AML-193 (cell line): ENCODE measurements around the gene ALOX12B.

Experiments used
- DNase-seq, 2 experiments: peaks; one replicate each; lab custom pipeline; 2025; lab: John Stamatoyannopoulos, UW

ALOX12B gene

DNA sequence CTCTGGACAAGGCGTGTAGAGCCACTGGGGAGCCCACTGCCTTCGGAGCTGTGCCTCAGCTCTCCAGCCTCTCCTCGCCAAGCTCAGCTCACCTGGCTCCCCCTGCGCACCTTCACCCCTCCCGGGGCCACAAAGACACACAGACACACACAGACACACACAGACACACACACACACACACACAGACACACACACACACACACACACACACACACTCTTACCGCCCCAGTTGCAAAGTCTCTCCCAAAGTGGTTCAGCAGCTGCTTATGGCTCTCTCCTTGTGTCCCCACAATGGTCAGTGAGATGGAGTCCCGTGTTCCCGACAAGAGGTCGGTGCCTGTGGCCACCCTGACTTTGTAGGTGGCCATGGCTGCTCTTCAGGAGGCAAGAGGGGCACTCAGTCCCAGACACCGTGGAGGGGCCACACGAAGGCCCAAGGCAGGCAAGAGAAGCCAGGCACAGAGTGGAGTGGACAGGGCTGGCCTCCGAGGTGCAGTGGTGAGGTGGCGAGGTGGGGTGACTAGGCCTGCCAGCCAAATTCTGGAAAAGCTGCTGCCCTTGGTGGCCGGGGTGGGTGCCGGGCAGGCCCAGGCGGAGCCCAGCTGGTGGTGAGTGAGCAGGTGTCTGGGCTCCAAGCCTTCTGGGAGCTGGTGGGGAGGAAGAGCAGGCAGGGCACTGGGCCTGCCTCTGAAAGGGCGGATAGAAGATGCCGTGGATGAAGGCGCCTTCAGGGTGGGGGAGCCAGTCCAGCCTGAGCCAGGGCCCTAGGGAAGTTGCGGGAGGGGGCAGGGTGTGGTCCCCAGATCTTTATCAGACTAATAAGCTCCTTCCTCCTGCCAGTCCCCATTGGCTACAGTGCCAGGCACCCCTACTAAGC, at the start of gene ALOX12B:
ALOX12B (minus strand) TSS at position 642 of the 877 bp plus-strand sequence; CDS start at position 368, 274 bp downstream.
- no peak for DNase-seq

DNA sequence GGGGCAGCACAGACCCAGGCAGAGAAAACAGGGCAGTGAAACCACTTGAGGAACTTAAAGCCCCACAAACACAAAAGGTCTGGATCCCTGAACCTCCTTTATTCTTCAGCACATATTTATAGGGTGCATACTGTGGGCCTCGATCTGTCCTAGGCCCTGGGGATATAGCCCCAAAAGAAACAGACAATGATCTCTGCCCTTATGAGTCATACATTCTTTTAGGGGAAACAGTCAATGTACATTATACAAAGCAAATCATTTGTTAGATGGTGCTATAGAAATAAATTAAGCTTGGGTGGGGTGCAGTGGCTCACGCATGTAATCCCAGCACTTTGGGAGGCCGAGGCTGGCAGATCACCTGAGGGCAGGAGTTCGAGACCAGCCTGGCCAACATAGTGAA, 46.4 kb upstream of the ALOX12B start:
- DNase-seq = no peak

DNA sequence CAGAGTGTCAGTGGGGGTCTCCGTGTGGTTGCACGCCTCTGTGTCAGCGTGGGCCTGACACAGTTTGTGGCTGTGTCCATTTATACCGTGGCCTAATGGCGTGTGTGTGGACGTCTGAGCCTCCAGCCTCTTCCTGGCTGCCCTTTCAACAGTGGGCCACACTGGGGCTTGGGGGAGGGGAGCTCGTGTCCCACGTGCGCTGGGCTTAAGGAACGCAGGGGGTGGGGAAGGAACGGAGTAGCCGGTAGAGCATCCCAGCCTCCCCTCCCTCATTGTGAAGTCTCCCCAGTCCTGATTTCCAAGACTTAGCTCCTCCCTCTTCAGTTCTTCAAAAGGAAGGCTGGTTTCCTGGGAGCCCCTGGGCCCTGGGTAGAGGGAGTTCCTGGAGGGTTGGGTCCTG, 45.9 kb upstream of the ALOX12B start:
- DNase-seq = no peak

DNA sequence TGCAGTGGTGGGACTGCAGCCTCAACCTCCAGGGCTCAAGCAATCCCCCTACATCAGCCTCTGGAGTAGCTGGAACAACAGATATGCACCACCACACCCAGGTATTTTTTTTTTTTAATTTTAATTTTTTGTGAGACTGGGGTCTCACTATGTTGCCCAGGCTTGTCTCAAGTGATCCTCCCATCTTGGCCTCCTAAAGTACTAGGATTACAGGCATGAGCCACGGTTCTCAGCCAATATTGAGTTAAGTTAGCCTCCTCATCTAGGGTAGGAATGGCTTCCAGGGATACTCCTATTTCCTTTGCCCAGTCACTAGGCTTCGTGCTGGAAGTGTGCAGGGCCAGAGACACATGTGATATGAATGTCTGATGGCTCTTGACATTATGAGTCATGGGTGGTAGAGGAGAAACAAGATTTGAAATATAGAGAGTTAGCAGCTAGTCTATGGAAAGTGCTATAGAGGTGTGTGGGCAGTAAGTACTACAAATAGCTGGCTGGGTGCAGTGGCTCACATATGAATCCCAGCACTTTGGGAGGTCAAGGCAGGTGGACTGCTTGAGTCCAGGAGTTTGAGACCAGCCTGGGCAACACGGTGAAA, 44.4 kb upstream of the ALOX12B start:
- DNase-seq = no peak

DNA sequence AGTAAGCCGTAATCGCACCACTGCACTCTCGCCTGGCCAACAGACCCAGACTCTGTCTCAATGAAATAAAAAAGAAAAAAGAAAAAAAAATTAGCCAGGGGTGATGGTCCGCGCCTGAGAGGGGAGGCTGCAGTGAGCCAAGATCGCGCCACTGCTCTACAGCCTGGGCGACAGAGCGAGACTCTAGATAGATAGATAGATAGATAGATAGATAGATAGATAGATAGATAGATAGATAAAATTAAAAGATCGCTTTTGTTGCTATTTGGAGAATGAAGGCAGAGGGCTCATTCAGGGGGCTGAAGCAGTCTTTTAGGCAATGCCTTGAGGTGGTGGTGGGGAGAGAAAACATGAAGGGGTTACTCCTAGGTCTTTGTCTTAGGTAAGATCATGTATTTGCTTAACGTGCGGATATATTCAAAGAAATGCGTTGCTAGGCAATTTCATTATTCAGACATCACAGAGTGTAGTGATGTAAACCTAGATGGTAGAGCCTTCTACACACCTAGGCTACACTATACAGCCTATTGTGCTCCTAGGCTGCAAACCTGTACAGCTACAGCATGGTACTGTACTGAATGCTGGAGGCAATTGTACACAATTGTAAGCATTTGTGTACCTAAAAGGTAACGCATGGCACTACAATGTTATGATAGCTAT, 40.7 kb upstream of the ALOX12B start:
- no peak for DNase-seq

DNA sequence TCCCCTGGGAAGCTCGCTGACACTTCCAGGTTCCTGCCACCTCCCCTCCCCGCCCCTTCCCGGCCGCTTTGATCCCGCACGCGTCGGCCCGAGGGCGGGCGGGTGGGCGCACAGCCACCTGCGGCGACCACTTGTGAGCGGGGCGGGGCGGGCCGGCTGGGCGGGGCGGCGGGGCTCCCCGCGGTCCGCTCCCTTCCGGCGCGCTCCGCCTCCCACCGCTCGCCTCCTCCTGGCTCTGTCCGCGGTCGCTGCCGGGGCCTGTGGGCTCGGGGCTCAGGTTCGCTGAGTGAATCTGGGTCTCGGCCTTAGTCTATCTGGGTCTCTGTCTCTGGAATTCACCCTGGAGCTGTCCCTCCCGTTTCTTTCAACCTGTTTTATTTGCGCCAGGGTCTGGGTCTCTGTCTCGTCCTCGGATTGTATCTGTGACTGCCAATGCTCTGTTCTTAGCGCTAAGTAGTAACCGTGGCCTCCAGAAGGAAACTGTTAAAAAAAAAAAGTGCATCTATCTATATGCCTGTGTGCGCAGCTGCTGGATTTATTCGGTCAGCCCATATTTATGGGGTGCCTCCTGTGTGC, 39.1 kb upstream of the ALOX12B start:
- no peak for DNase-seq

DNA sequence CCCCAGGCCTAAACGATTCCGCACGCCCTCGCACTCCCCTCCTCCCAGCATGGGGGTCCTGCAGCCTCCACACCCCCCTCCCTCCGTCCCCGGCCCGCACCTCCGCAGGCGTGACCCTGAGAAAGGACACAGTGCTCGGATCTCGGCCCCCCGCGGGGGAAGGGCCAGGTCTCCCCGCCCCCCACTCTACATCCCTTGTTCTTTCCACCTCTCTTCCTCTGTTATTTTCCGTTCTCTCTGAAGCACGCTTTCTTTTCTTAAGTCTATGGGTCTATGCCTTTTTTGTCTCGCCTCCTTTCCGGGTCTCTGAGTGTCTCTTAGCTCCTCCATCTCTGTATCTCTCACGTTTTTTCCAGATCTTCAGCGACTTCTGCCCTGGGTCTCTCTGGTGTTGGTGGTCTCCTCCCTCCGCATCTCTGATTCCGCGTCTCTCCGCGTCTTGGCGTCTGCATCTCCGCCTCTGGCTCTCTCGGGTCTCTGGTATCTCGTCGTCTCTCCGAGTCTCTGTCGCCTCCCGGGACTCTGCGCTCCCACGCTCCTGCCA, 38.5 kb upstream of the ALOX12B start:
- DNase-seq = no peak

DNA sequence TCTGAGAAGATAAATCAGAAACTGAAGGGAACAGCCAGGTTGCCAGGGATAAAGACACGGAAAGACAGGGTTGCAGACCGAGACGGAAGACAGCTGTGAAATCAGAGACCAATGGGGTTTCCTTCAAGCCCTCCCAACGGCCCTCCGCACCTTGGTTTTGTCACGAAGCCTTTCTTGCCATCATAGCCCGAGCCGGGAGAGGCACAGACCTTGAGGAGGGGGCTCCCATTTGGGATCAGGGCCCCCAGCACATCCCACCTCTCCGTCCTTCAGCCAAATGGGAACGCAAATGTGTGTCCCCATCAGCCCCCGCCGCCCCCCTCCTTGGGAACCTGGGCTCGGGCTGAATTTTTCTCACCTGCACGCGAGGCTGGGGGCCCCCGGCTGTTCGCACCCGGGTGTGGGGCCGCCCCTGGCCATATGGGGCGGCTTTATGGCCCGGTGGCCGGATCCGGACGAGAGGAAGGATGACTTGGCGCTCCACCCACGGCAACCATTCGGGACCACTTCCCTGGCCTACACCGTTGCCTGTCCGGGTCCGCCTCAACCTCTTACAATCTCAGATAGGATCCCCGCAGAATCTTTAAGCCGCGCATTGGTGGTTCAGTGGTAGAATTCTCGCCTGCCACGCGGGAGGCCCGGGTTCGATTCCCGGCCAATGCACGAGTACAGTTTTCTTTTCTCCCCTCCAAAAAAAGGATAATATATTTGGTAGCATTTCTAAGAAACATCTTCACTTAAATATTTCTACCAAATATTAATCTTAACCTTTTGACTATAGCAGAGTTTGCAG, 37.8 kb upstream of the ALOX12B start:
- peak; percentile 31 to 33 for DNase-seq

DNA sequence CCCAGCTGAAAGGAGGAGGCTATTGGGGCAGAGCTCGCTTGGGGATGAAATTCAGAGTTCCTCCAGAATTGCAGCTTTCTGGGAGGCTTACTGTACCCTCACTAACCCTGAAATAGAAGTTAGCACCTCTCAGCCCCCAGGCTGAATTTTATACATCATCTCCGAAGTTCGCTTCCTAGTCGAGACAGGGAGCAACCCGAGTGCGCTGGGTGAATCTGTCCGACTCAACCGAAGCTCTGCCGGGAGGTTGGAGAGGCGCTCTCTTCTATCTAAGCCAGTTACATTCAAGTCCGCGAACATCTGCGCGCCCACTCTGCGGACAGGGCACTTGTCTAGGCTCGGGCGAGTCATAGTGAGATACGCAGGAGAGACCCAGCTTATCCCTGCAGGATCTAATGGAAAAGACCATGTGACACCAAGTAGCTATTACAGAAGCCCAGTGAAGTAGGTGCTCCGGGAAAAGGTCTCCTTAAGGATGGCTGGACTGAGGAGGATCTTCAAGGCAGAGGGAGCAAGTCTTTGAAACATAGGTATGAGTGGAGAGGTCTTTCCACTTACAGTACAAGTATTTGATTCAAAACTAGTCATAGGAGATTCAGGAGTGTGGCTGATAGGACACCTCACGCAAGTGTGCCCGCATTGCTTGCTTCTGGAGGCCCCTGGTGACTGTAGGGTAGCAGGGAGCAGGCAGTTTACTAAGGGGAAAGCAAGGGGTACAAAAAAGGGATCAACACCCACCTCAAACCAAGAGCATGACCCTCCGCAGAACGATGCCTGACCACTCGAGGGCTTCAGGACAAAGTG, 37.0 kb upstream of the ALOX12B start:
- DNase-seq = no peak

DNA sequence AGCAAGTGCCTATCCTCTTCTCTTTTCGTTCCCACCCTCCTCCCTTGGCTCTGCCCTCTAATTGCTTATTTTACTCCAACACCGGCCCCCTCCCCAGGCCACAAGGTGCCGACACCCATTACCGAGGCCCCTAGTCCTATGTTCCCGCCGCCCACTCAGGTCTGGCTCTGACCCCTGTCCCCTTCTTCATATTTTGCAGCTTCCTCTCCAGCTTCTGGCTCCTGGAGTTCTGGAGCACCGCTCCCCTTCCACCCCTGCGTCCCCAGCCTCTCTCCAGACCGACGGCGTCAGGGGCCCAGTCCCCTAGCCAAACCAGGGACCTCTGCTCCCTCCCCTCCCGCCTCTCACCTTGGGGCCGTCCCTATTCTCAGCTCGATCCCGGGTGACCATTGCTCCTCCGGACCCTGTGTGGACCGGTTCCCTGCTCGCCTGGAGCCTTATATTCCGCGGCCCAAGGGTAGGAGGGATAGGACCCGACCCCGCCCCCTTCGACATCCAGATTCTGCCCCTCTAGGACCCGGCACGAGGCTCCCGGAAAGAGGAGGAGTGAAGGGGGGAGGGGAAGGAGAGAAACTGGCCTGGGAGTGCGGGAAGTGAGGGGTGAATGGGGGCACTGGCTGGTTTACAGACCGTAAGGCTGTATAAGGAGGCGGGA, 36.3 kb upstream of the ALOX12B start, which contains the start of gene HES7:
HES7 (minus strand) TSS at position 412 of the 655 bp plus-strand sequence; CDS start at position 390, 22 bp downstream.
- DNase-seq = no peak

DNA sequence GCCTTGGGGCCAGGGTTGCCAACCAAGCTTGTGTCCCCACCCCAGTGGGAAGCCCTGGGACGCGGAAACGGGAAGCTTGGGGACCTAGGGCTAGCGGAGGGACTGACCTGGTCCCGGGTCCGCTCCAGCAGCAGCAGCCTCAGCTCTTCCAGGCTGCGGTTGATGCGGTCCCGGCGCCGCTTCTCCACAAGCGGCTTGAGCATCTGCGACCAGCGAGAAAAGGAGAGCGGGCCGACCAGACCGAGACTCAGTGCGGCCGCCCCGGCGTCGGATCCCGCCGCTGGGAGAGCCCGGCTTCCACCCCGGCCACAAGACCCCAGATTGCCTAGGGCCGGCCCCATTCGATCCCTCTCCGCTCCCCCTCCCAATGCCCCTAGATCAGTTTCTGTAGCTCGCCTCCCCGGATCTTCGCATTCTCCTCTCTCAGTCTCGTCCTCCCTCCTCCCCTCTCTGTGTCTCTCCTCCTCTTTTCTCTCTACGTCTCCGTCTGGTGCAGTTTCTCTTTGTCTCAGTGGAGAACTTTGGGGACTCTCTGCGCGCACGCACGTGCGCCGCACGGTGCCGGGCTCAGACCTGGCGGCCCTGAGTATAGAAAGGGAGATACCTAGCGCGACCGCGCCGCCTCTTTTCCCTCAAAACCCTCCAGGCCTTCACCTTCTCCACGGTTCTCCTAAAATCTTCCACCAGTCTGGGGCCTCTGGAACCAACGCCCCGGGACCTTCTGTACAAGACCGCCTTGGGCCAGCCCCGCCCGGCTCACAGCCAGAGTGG, 35.6 kb upstream of the ALOX12B start:
- no peak for DNase-seq

DNA sequence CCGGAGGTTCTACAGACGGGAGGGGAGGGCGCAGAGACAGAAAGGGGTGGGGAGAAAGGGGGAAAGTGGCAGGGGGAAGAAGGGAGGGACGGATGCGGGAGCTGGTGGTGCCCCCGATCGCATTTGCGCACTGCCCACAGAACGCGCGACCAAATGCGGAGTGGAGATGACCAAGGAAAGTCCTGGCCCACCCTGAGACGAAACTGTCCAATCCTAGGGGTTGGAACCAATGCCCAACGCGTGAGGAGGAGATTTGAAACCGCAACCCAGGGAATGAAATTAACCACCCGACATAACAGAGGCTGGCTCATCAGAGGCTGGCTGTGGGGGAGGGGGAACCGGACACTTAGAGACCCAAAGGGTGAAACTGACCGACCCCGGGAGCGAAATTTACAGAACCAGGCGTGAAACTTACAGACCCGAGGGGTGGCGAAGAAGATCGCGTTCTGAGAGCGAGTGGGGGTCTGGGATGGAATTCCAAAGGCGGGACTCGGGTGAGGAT, 35.0 kb upstream of the ALOX12B start:
- DNase-seq = no peak

DNA sequence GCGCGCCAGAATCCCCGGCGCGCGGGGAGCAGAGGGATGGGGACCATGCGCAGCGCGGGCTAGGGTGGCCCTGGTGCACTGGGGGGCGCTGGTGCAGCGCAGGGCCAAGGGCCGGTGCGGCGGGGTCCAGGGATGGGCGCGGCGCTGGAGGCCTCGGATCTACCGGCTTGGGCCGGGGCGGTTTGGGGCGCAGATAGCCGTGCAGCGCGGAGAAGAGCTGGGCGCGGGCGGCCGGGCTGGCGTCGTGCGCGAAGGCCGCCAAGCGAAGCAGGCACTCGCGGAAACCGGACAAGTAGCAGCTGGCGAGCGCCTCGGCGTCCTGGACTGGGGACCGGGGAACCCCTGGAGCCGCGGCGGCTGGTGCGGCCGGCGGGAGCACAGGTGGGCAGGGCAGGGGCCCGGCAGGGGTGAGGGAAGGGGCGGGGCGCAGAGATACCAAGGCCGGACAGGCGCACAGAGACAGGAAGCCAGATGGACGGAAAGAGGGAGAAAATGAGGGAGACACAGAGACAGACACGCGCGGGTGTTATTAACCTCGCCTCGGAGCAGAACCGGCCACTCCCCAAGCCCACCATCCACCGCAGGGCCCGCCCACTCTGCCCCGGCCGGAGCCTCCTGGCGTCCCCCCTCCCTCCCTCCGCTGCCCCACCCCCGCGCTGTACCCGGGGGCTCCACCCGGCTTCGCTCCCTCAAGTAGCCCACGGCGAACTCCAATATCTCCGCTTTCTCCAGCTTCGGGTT, 34.3 kb upstream of the ALOX12B start:
- no peak for DNase-seq

DNA sequence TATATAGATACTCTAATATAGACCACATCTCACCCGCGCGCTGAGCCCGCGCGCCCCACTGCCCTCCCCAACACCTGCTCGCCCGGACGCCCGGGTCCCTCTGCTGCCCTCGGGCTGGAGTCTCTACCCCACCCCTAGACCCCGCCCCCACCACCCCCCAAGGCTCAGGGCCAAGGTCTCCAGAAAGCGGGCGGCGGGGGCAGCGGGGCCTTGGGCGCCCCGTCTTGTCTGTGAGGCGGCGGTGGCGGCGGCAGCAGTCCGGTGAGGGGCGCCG, 33.8 kb upstream of the ALOX12B start:
- DNase-seq = no peak

DNA sequence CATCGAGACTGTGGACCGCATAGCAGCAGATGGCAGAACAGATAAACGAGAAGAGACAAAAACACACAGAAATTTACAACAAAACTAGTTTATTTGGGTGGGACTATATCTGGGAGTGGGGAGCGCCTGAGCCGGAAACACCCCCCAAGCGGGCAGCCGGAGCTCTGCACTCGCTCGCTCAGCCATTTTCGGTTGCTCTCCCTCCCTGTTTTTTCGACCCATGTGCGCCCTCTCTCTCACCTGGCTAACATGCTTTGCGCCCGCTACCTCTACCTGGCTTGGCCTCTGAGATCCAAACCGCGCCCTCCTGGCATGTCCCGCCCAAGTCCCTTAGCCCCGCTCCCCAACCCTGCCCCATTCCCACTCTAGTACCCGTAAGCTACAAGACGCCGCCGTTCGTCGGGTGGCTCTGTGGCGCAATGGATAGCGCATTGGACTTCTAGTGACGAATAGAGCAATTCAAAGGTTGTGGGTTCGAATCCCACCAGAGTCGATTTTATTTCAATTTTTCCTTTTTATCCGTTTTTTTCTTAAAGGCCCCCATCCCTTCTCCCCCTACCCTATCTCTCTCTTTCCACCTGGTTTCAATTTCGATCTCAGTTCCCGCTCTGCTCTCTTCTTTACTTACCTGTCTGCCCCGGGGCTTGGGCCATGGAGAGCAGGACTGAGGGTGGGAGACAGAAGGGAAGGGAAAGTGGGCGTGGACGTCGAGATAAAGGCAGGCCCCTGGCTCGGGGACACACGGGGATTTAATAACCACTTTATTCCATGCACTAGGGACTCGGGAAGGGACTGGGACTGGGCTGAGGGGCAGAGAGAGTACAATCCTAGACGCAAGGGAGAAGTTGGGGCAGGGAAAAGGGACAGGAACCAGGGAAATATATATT, 33.2 kb upstream of the ALOX12B start:
- no peak for DNase-seq

DNA sequence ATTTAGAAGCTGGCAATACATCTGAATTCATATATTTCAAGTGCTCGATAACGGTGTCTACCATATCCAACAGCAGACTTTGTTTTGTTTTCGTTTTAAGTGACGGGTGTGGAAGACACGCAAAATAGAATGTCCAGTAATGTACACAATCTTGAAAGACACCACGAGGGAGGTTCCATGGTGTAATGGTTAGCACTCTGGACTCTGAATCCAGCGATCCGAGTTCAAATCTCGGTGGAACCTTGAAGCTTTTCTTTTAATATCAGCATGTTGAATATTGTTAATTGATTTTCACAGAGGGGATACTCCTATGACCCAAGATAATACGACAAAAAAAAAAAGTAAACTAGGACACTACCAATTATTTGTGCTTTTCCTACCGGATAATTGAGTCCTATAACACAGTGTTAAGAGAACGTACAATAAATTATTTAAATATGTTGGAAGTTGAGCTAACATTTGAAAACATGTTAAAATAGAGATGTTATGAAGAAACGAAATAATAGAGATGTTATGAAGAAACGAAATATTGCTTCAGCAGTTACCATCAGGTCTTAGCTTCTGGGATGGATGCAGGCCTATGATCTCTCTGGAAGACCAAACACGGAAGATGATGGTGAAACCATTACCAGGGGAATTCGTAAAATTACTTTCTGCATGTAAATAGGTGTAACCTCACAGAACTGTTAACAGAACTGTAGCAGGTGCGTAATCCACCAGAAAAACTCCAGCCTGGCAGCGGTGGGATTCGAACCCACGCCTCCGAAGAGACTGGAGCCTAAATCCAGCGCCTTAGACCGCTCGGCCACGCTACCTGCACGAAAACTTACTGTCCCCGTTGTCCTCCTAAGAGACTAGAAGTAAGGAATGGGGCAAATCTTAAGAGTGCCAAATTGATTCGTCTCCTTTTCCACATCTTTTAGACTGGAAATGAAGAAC, 32.3 kb upstream of the ALOX12B start:
- peak; percentile 28 to 44 for DNase-seq
